Stimulated activated CD8-positive, alpha-beta memory T cell treated with anti-CD3 and anti-CD28 coated beads, Interleukin-4, amount 100 ng/mL, for 24 hours (primary cell): ENCODE results near the gene ADGRF4.

Experiments used
- DNase-seq: peaks from one replicate; pipeline ENCODE4 v3.0.0-alpha.2; 2020; ENCODE audit warnings: low read depth

Gene ADGRF4

DNA sequence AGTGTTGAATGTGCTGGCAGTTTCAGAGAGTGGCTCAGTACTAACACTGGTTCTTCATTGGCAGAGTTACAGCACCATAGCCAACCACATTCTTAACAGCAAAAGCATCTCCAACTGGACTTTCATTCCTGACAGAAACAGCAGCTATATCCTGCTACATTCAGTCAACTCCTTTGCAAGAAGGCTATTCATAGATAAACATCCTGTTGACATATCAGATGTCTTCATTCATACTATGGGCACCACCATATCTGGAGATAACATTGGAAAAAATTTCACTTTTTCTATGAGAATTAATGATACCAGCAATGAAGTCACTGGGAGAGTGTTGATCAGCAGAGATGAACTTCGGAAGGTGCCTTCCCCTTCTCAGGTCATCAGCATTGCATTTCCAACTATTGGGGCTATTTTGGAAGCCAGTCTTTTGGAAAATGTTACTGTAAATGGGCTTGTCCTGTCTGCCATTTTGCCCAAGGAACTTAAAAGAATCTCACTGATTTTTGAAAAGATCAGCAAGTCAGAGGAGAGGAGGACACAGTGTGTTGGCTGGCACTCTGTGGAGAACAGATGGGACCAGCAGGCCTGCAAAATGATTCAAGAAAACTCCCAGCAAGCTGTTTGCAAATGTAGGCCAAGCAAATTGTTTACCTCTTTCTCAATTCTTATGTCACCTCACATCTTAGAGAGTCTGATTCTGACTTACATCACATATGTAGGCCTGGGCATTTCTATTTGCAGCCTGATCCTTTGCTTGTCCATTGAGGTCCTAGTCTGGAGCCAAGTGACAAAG is 17.0 kb upstream of the ADGRF4 start:
- no peak for DNase-seq

DNA sequence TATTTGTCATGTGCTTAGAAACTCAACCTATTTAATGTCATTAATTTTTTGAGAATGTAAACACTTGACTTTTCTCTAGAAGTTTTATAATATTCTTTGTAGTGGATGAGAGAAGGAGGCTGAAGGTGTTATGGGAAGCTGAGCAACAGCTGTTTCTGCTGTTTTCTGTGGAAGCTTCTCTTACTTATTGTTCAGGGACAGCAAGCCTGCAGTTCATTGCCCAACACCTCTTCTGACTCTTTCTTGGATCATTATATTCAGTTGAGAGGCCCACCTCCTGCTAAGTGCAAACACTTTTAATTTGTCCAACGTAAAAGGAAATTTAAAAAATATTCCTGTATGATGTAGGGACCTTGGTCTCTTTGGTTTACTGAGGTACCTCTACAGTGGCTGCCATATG is 12.0 kb upstream of the ADGRF4 start:
- DNase-seq = no peak

DNA sequence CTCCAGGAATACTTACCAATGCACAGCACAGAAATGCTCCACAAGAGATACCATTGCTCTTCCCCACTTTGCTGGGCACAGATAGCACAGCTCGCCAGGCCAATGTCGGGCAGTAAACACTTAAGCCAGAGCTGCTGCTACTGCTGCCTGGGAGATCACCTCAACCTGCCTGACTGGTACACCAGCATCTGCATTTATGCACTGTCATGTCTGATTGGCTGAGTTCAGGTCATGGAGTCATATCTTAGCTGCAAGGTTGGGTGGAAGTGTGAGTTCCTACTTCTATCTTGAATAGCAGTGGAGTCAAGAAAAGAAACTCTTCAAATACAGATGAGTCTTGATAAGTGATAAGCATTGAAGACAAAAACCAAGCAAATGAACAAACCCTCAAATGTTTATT is 10.9 kb upstream of the ADGRF4 start:
- DNase-seq = no peak

DNA sequence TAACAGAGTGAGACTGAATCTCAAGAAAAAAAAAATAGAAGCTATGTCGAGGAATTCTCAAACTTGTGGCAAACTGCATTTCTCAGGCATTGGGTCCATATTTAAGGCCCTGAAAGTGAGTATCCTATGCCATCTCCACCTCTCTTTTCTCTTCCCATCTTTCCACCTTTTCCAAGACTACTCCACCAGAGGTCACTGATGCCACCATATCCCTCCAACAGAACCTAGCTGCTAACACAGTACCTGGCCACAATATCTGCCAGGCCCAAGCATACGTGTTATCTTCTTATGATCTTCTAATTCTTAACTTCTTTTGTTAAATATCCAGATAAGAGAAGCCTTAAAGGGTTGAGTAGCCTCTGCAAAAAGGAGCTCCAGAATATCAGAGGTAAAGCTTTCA is 8.2 kb upstream of the ADGRF4 start:
- no peak for DNase-seq

DNA sequence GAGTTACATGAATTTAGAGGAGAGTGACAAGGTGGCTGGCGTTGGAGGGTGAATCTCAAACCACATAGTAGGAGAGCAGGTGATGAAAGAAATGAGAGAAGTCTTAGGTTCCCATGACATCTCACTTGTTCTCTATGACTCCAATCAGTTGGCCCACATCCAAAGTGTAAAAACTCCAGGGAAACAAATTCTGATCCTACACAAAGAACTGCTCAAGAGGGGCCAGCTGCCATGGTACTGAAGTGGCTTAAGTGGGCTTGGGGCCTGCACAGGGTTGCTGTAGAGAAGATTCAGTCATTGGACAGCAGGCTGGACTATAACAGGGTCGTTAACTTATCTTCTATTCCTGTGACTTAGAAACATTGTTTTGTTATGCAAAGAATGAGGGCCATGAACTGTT is 7.6 kb upstream of the ADGRF4 start:
- no peak for DNase-seq

DNA sequence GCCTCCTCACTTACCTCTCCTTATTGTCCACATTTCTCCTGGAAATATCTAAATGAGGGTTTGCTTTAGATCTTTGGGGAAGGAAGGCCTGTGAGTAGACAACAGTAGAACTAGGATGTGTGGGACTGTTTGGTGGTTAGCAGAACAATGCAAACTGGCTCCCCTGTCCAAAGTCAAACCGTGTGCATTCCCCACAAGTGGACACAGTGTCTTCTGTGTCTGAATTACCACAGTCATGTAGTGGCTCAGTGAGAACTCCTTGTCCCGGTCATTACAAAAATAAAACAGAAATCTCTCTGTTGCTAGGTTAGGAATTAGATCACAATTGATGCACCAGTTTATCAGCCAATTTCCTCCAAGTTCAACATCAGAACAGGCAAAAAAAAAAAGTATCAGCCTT is 455 bp upstream of the ADGRF4 start:
- no peak for DNase-seq

DNA sequence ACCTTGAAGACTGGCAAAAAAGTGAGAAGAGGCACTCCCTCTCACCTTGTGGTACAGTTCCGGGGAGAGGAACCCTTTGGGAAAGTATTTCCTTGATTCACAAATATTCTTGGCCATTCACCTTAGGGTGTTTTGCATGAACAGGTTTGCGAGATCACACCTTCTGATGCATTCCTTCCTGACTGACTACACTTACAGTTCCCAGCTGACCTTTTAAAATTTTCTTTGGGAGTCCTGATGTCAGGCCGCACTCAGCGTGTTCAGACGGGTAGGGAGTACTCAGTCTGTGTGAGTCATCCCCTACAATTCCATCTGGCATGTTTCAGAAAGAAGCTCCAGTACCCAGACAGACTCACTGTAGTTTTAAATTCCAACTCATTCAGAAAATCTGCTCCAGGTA is 1.7 kb downstream of the ADGRF4 start:
- no peak for DNase-seq

DNA sequence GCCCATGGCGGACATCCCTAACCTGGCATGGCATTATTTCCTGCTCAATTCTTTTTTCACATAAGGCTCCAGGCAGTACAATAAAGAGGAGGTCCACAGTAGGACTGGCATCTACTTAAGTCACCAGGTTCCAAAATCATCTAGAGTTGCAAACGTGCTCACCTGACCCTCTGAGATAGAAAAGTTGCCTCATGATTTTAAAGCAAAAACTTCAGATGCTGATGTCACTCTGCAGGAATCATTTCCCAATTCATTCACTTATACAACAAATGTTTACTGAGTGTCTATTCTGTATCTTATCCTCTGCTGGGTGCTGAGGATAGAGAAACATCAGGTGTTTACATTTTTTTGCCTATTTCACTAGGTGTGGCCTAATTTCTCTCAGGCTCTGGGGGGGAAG is 2.2 kb downstream of the ADGRF4 start:
- no peak for DNase-seq

DNA sequence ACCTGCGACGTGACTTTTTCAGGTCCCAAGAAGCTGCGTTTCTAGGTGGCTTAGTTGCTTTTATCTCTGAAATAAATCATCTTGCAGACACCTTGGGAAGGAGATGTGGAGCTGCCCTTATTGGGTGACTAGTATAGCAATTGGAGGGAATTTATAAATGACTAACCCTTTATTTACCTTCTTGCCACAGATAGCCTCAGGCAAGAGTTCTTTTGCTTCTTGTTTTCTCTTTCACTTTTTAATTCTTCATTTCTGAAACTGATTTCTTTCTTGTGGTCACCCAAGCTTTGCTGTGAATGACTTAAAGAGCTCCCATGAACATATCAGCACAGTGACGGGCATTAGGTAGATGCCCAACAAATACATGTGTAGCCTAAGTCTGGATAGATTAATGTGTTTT is 3.0 kb downstream of the ADGRF4 start:
- no peak for DNase-seq

DNA sequence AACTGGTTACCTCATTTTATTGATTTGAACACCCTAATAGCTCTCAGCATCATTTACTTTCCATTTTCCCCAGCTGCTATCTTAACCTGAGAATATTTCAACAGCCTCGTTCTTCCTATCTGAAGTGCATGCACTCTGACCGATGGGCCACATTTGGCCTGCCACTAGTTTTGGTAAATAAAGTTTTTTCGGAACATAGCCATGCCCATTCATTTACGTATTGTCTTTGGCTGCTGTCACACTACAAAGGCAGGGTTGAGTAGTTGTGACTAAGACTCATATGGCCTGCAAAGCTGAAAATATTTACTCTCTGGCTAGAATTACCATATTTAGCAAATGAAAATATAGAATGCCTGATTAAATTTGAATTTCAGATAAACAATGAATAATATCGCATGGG is 10.8 kb downstream of the ADGRF4 start:
- no peak for DNase-seq

DNA sequence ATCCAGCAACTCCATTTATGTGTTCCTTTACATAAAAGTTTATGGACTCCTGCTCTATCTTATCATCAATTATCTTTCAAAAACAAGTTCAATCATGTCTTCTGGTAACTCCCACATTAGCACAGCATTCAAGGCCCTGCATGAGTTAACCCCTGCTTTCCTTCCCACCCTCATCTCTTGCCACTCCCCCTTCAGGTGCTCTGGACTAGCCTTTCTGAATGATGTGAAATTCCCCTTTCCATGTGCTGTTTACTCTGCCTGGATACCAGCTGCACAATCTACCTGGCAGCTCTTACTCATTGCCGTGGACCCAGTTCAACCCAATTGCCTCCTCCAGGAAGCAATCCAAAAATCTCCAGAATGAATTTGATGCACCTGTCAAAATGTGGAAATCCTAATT is 11.9 kb downstream of the ADGRF4 start:
- DNase-seq = no peak

DNA sequence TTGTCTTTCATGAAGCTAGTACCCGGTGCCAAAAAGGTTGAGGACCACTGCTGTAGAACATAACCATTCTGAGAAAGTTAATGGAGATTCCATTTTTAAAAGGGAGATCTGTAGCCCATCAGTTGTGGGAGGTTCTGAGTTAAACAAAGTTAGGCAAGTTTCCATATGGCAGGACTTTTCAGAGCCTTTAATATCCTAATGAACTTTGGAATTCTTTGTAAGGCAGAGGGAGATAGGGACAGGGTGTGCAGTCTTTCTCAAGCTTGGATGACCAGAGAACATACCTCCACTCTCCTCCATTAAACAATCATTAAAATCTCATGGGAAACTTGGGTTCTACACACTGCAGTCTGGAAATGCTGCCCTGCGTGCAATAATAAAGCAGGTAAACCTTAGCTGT is 14.8 kb downstream of the ADGRF4 start:
- no peak for DNase-seq

DNA sequence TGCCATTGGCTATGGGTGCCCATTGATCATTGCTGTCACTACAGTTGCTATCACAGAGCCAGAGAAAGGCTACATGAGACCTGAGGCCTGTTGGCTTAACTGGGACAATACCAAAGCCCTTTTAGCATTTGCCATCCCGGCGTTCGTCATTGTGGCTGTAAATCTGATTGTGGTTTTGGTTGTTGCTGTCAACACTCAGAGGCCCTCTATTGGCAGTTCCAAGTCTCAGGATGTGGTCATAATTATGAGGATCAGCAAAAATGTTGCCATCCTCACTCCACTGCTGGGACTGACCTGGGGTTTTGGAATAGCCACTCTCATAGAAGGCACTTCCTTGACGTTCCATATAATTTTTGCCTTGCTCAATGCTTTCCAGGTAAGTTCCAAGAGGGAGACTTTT is 16.4 kb downstream of the ADGRF4 start:
- DNase-seq = no peak

DNA sequence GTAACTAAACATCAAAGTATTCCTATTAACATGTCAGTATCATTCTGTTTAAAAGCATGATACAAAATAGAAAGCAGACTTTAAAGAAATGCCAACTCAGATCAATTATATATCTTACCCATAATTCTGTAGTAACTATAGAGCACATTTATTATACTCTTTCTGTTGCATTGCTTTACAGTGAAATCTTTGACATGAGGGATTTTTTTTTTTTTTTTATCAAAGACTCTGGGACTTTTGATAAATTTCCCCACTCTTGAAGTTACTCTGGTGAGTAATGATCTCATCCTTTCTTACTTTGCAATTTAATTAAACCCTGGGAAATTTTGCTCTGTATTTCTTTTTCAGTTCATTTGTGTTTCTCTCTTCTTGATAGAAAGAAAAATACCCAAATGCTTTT is 17.4 kb downstream of the ADGRF4 start:
- no peak for DNase-seq

DNA sequence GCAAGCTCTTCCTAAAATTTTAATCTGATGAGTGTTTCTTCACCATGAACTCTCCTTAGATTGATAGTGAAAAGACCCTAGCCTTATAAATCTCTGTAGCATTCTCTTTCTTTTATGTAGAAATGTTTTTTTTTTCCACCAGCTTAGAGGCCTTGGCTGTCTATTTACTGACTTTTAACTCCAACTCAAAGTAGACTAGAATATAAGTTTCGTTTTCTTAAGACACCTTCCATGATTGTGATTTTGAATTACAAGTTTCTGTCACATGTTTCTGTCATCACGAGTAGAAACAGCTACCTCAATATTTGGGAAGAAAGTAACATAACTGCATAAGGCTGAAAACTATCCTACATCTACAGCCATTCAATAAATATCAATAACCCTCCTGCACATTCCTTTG is 17.8 kb downstream of the ADGRF4 start:
- no peak for DNase-seq

DNA sequence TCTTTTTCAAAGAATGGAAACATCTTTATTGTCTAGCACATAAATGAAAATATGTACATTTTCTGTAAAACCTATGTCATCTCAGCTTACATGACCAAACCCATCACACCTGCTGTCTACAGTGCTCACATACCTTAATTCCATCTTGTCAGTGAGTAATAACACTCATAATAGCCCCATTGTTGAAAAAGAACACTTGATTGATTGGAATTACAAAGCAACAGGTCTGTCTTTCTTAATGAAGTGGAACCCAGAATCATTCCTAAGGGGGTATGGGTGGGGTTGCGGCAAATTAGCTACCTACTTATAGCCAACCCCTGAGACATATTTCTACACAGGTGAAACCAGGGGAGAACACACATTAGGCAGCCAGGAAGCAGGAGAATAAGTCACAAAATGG is 20.2 kb downstream of the ADGRF4 start:
- no peak for DNase-seq

DNA sequence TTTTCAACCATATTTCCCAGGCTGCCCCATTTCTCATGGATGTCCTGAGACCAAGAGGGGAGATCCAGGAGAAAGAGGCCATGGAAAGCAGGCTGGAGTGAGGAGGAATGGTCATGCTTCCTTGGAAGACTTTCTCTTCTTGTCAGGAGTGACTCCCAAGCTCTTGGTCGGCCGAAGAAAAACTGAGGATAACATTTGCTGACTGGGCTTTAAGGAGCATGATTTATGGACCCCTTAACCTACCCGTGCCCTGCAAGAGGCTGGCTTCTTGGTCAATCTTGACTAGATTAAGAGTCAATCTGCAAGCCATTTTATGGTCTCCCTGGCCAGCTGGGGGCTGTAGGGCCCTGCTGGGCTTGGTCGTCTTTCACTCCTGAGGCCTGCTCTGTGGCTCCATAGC is 22.8 kb downstream of the ADGRF4 start:
- DNase-seq = no peak

DNA sequence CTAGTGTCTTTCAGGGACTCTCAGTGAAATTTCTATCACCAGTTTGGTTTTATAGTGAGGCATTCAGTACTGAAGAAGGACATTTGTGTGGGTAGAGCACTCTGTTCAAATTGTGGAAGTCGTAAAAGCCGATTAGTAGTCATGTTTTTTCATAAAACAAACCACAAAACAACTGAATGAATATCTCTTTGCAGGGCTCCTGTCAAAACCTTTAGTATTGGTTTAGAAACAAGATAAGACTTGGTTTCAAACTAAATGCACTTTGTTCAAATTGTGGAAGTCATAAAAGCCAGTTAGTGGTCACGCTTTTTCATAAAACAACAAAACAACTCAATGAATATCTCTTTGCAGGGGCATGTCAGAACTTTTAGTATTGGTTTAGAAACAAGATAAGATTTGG is 23.8 kb downstream of the ADGRF4 start:
- DNase-seq = no peak

DNA sequence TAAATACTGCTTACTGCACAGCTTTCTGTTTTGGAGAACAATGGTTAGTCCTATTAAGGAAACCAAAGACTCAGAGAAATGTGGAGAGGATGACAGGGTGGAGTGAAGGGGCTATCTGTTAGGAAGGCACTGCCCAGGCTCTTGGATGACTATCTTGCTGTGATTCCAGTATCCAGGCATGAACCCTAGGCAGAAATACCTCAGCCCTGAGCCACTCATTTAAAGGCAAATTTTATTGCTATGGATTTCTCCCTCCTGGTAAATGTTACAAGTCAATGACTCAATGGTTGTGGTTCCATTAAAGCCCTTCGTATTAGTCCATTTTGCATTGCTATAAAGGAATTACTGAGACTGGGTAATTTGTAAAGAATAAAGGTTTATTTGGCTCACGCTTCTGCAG is 25.9 kb downstream of the ADGRF4 start:
- DNase-seq = no peak

DNA sequence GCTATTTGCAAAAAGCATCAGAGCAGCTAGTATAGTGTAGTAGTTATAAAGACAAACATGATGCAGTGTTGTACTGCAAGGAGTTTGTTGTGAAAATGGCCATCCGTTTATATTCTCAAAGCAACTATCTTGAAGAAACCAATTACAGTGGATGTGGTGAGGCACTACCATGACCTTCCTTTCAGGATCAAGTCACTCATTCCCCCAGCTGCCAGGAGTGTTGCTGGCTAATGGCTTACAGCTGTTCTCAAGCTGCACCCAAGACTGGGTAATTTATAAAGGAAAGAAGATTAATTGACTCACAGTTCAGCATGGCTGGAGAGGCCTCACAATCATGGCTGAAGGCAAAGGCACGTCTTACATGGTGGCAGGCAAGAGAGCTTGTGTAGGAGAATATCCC is 29.0 kb downstream of the ADGRF4 start:
- no peak for DNase-seq

DNA sequence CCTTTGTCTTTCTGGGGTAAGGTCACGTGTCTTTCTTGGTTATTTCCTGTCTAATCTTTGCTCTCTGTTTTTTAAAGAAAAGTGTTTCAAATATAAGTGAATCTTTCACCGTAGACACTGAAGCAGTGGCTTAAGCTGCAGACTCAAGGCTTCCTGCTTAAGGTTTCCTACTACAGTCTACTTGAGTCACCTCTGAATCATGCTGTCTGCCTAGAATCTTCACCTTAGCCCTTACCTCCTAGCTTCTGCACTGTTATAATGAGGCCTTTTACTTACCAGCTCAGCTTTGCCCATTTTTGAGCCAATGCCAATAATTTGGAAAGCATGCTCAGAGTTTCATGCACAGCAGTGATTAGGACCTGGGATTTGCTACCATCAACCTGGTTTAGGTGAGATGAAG is 30.6 kb downstream of the ADGRF4 start:
- no peak for DNase-seq

DNA sequence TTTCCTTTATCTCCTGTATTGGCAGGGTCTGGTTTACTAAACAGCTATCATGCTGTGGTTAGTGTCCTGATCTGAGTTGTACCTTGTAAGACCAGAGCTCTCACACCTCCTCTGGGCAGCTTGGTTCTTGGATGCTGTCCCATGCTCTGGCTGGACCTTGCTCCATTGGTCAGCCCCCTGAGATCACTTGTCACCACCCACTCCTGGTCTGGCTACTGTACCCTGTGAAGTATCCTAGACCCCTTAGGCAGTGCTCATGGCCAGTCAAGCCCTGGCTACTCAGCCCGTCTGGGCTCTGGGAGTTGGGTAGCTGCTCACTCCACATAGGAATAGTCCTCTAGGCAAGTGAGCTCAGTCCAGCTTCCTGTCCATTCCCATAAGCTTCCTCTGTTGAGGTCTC is 31.1 kb downstream of the ADGRF4 start:
- no peak for DNase-seq

DNA sequence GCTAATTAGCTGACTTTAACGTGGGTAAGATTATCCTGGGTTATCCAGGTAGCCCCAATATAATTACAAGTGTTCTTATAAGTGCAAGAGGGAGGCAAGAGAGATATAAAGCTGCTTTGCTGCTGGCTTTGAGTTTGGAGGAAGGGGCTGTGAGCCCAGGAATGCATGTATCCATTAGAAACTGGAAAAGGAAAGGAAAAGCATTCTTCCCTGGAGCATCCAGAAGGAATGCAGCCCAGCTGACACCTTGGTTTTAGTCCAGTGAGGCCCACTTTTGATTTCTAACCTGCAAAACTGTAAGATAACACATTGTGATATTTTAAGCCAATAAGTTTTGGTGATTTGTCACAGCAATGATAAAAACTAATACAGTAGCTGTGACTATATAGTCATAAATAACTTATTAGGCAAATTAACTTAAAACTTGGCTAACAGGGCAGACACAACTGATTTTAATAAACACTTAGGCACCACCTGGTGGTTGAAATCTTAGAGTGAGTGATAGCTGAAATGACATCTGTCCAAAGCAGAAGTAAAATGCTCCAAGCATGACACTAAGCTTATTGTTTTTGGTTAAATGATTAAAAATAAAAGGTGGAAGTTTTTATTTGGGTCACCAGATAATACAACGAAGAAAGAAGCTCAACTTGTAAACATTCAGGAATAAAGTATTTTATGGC is 35.6 kb downstream of the ADGRF4 start:
- DNase-seq = no peak

DNA sequence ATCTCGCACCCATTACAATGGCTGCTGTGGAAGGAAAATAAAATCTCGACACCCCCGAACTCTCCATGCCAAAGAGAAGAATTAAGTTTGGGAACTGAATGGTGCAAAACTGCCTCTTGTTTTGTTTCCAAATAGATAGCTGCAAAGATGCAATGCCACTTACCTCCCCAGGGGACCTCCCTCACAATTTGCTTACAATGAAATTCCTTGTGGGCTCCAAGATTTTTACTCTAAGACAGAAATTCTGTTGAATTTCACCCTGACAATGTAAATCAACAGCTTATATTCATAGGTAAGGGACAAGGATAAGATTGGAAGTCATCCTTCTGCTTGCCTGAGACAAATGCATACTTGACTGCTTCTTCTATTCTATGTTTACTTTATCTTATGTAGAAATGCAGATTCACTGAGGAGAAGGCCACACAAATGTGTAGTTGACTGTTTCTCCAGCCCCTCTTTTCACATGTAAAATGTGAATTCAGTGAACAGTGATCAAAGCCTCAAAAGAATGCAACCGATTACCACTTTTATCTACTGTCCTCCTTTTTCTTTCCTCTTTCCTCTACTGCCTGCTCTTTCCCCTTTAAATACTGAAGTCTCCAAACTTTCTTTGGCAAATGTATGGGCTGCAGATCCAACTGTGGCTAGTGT is 36.6 kb downstream of the ADGRF4 start:
- DNase-seq = no peak
